AG20443 (cell line): Measurements from ENCODE around the gene SLC44A1.

Experiments used
- DNase-seq: peaks from one replicate; pipeline ENCODE4 v3.0.0; 2012; ENCODE audit warnings: low spot score, mixed read lengths

The SLC44A1 gene

GRCh38 chr9:105393576-105394344 is 149.3 kb downstream of the SLC44A1 start:
- DNase-seq, result no peak

- no peak for DNase-seq
Observed at GRCh38 chr9:105396441-105396840, 152.0 kb downstream of the SLC44A1 start.

DNA sequence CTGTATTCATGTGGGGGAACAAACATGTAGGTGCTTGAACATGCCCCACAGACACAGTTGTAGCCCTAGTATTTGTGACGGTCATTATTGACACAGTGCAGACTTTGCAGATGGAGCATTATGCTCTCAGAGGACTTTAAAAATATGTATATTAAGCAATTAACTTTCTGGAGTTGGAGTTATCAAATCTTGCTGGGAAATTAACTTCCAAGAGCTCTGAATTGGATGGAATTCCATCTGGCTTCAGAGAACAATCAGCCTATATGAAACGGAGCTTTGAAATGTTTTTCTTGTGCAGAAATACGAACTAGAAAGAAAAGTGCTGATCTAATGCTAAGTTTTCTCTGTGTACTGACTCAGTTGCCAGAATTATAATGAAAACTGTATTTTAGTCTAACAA is 152.4 kb downstream of the SLC44A1 start:
- DNase-seq, result no peak

- no peak for DNase-seq
Observed at GRCh38 chr9:105399117-105399516, 154.7 kb downstream of the SLC44A1 start.

GRCh38 chr9:105401651-105402050 is 157.2 kb downstream of the SLC44A1 start:
- peak; percentile 27 for DNase-seq

GRCh38 chr9:105403552-105404248 is 159.2 kb downstream of the SLC44A1 start:
- DNase-seq, result no peak

GRCh38 chr9:105405514-105406131 is 161.2 kb downstream of the SLC44A1 start:
- no peak for DNase-seq

GRCh38 chr9:105406369-105406768 is 161.9 kb downstream of the SLC44A1 start:
- DNase-seq, result no peak

DNA sequence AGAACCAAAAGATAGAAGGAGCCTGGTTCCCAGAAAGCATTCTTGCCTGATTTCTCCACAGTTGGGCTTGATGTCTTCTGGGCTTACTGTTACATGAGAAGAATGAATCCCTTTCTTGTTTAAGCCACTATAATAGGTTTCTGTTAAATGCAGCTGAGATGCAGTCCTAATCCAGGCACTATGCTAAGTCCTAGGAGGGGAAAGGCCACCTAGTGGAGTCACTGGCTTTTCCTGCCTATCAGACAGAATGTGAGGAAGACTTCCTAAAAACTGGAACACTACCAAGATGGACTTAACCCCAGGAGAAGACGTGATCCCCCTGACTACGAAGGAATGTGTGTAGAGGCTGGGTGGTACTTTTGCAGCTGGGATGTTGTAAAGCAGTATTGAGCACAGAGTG is 169.1 kb downstream of the SLC44A1 start:
- peak; percentile 49 for DNase-seq

GRCh38 chr9:105414947-105415661 is 170.7 kb downstream of the SLC44A1 start:
- DNase-seq, result peak; percentile 67

GRCh38 chr9:105415662-105415980 is 171.2 kb downstream of the SLC44A1 start:
- DNase-seq, result no peak

GRCh38 chr9:105416840-105417239 is 172.4 kb downstream of the SLC44A1 start:
- DNase-seq, result no peak

DNA sequence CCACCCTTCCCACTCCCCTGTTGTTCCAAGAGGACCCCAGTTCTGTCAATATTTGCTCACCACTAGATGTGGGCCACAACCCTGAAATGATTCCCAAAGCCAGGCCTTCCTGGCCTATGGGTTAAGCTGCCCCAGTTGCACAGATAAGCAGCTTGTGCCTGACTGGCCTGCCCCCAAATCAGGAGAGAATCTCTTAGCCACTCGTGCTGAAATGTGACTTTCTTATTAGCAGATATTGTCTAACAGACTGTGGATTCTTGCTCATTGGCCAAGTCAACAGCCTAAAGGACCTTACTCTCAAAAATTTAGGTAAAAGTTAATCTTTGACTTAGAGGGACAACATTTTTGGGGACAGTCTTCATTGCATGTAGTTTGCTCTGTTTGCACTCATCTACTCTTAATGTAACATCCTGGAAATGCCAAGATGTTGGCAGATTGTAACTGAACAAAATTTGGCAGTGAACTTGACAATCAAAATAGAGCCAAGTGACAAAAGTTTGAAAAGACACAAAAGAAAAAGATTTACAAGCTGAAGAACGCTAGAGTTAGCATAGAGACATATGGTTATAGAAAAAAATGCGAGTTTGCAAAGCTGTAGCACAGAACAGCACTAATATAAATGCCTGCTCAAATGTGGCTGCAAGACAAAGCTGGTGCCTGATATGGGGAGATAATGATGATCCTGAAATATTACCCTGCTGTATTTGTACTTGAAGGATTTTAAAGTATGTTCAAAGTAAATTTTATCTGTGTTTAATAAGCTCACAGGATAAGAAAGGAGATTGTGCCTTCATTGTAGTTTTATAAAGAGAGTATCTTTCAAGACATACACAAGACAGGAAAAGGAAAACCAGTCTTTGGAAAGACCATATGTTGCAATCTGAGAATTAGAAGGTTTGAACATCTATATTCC is 174.4 kb downstream of the SLC44A1 start:
- no peak for DNase-seq

DNA sequence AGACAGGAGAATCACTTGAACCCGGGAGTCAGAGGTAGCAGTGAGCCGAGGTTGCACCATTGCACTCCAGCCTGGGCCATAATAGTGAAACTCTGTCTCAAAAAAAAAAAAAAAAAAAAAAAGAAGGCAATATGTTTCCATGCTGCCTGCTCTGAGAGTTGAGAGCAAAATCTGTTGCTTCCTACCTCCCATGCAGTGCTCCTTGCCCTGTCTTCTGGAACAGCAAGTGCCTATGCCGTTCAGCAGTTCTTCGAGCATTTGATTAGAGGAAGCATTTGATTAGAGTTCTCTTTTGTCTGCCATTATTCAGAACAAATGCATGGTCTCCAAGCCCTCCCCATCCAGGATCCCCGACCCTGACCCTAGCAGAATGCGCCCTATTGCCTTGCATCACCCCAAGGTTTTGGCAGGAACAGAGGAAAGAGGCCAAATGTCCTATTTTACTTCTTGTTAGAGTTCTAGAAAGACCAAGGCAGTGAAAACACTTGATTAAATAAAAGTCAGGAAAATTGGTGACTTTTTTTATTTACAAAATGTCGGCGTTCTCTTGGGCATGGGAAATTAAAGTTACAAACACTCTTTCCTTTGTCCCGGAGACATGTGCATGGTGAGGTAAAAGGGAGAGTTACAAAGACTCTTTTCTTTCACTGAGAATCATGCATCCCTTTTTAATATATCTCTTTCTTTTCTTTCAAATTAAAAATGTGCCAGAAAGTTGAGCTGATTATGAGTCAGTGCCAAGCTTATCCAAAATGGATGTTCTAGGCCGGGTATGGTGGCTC is 175.6 kb downstream of the SLC44A1 start:
- DNase-seq, result no peak

DNA sequence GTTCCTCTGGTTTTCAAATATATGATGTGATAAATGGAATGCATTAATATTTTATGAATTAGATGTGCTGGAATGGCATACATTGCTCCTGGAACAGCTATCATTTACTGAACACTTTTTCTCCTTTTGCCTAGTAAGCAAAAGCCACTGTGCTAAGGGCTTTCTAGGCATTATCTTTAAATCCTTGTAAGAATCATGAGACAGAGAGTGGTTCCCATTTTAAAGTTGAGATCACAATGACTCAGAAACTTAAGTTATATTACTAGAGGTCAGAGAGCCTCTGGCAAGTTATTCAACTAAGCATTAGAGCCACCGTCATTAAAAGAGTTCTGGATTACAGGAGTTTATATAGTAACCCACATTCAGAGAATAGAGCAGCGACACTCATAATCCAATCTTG is 176.7 kb downstream of the SLC44A1 start:
- no peak for DNase-seq

DNA sequence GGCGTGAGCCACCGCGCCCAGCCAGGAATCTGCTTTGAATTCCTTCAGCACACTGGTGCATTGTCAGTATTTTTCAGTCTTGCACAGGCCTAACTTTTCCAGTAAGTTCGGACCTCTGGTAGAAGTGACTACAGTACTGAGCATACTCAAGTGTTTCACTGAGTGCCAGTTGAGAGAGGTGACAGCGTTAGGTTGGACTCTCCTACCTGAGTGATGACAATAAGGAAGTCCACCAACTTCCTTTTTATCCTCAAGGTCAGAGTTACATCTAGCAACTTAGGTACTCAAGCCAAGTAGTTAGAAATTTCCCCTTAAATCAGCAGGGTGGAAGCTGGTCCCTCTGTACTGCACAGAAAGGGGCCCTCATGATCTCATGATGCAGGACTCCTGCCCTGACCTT is 177.4 kb downstream of the SLC44A1 start:
- DNase-seq, result no peak

GRCh38 chr9:105425816-105426433 is 181.5 kb downstream of the SLC44A1 start:
- peak; percentile 55 for DNase-seq

GRCh38 chr9:105426657-105427056 is 182.2 kb downstream of the SLC44A1 start:
- DNase-seq, result no peak

DNA sequence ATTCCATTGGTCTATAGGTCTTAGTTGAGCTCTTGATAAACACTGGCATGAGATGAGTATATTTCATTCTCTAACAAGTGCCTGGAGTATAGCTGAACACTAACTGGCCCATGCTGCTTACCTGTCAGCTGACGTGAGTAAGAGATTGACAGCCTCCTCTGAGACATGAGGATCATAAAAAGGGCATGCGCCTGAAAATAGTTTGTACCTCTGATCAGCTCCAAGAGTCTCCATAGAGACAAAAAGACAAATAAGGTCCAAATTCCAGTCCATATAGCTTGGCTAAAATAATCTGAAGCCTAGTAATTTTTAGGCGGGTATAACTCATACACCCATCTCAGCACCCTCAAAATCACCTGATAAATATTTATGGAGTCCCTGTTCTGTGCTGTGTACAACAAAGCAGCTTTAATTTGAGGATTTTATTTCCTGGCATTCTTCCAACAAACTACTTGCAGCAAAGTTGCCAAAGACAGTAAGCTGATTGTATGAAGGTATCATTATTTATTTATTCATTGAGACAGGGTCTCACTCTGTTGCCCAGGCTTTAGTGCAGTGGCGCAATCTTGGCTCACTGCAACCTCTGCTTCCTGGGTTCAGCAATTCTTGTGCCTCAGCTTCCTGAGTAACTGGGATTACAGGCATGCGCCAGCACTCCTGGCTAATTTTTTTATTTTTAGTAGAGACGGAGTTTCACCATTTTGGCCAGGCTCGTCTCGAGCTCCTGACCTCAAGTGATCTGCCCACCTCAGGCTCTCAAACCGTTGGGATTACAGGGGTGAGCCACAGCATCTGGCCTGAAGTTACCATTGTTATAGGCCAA is 187.2 kb downstream of the SLC44A1 start:
- no peak for DNase-seq
